Liver (tissue), 9 donors: Measurements from ENCODE around the gene TM7SF3. TPM values are rescaled to one million over a fixed set of nuclear protein-coding genes. Genes with fewer than 3 reads are reported as not detected.

Source experiments
- DNase-seq: peaks from one replicate; pipeline ENCODE4 v3.0.0-alpha.2; 2017; ENCODE audit warnings: low spot score
- H3K27ac ChIP-seq, 2 donors: one replicate each; pipeline ENCODE4 v1.7.0; 2013; ENCODE audit warnings: inconsistent platforms in 2 of 2, low read length in 2 of 2, control low read depth in 1 of 2, low read depth in 1 of 2, mild to moderate bottlenecking in 1 of 2
- H3K27me3 ChIP-seq, 4 donors: one replicate each; pipeline versions ENCODE4 v1.6.1 to v1.7.0; 2013; ENCODE audit warnings: low read length in 3 of 4, inconsistent platforms in 1 of 4, mild to moderate bottlenecking in 1 of 4, moderate library complexity in 1 of 4; ENCODE audit not compliant: control insufficient read depth in 4 of 4, insufficient read depth in 4 of 4
- H3K36me3 ChIP-seq, 4 donors: one replicate each; pipeline versions ENCODE4 v1.6.1 to v1.7.0; 2013; ENCODE audit warnings: low read length in 3 of 4, mild to moderate bottlenecking in 3 of 4, low read depth in 1 of 4, moderate library complexity in 1 of 4; ENCODE audit not compliant: control insufficient read depth in 4 of 4, insufficient read depth in 3 of 4
- H3K4me1 ChIP-seq, 4 donors: one replicate each; pipeline versions ENCODE4 v1.6.1 to v1.7.0; 2013; ENCODE audit warnings: low read length in 3 of 4, mild to moderate bottlenecking in 3 of 4, moderate library complexity in 1 of 4; ENCODE audit not compliant: control insufficient read depth in 4 of 4, insufficient read depth in 4 of 4
- H3K4me3 ChIP-seq, 3 donors: one replicate each; pipeline versions ENCODE4 v1.6.1 to v1.7.0; 2013; ENCODE audit warnings: low read length in 3 of 3, control low read depth in 1 of 3, low read depth in 1 of 3, mild to moderate bottlenecking in 1 of 3
- H3K9ac ChIP-seq, 2 donors: one replicate each; pipeline ENCODE4 v1.7.0; 2013; ENCODE audit warnings: low read length in 2 of 2, mild to moderate bottlenecking in 2 of 2, moderate library complexity in 2 of 2, control low read depth in 1 of 2, low read depth in 1 of 2
- H3K9me3 ChIP-seq, 4 donors: one replicate each; pipeline versions ENCODE4 v1.6.1 to v1.7.0; 2013; ENCODE audit warnings: low read length in 3 of 4; ENCODE audit not compliant: control insufficient read depth in 4 of 4
- EGR1 ChIP-seq, 2 donors: IDR thresholded peaks; 2 replicates each; pipeline ENCODE4 v1.6.1; 2016 to 2018; ENCODE audit warnings: antibody characterized with exemption in 2 of 2, low read depth in 2 of 2
- FOXA1 ChIP-seq: IDR thresholded peaks from 2 replicates; pipeline ENCODE4 v1.6.1; 2016; ENCODE audit warnings: antibody characterized with exemption
- FOXA2 ChIP-seq: IDR thresholded peaks from 2 replicates; pipeline ENCODE4 v1.6.1; 2016; ENCODE audit warnings: antibody characterized with exemption
- GABPA ChIP-seq, 2 donors: IDR thresholded peaks in 1 of 2; conservative IDR thresholded peaks in 1 of 2; 2 replicates each; pipeline ENCODE4 v1.6.1; 2016; ENCODE audit warnings: antibody characterized with exemption in 2 of 2, mild to moderate bottlenecking in 1 of 2, moderate library complexity in 1 of 2
- HNF4A ChIP-seq, 2 donors: conservative IDR thresholded peaks; 2 replicates each; pipeline ENCODE4 v1.6.1; 2016; ENCODE audit warnings: antibody characterized with exemption in 2 of 2, mild to moderate bottlenecking in 2 of 2
- HNF4G ChIP-seq: IDR thresholded peaks from 2 replicates; pipeline ENCODE4 v1.6.1; 2016; ENCODE audit warnings: antibody characterized with exemption
- NR2F2 ChIP-seq: IDR thresholded peaks from 2 replicates; pipeline ENCODE4 v1.6.1; 2016; ENCODE audit warnings: antibody characterized with exemption
- RAD21 ChIP-seq, 2 donors: IDR thresholded peaks; 2 replicates each; pipeline ENCODE4 v1.6.1; 2016; ENCODE audit warnings: antibody characterized with exemption in 2 of 2, mild to moderate bottlenecking in 2 of 2
- RXRA ChIP-seq, 2 donors: IDR thresholded peaks; 2 replicates each; pipeline ENCODE4 v1.6.1; 2017 to 2018; ENCODE audit warnings: antibody characterized with exemption in 2 of 2, mild to moderate bottlenecking in 1 of 2
- TAF1 ChIP-seq: conservative IDR thresholded peaks from 2 replicates; pipeline ENCODE4 v1.6.1; 2016; ENCODE audit warnings: antibody characterized with exemption, mild to moderate bottlenecking
- YY1 ChIP-seq: IDR thresholded peaks from 2 replicates; pipeline ENCODE4 v1.6.1; 2016; ENCODE audit warnings: antibody characterized with exemption, mild to moderate bottlenecking
- WGBS: extraction: QIAGEN DNeasy Blood & Tissue Kit; methylation state at CpG from one replicate; pipeline ENCODE4 v1.1.7; 2013; 5-methylcytosine and 5-hydroxymethylcytosine counted together
- polyA plus RNA-seq, 2 donors: library from polyadenylated mRNA; stranded (reverse) in 1 of 2; unstranded in 1 of 2; fragments of 200-250 nt in 1 of 2; fragments of >200 nt in 1 of 2; fragmentation: Nextera tagmentation in 1 of 2; extraction: Ambion mirVana in 1 of 2; gene quantifications; one replicate each; pipeline versions ENCODE4 v1.2.1 to v1.2.3, GENCODE V29; 2013 to 2015
- total RNA-seq, 2 donors: library from RNA; depleted of rRNA; stranded (reverse); fragments of >200 nt; gene quantifications; one replicate each; pipeline ENCODE4 v1.2.3, GENCODE V29; 2014
- TF ChIP-seq, protein P1 (sequence below): IDR thresholded peaks from 2 replicates; pipeline ENCODE4 v1.6.1; 2016; ENCODE audit warnings: antibody characterized with exemption, mild to moderate bottlenecking
- TF ChIP-seq, protein P2 (sequence below): IDR thresholded peaks from 2 replicates; pipeline ENCODE4 v1.6.1; 2016; ENCODE audit warnings: antibody characterized with exemption
- TF ChIP-seq, protein P3 (sequence below): fragments of 150-350 bp; IDR thresholded peaks from 2 replicates; pipeline ENCODE4 v1.5.1; 2017; ENCODE audit warnings: improper control_type of control experiment, low read depth, low read length; ENCODE audit not compliant: missing input control
- donor health status: healthy.
- donor health status: healthy.
- donor health status: healthy.
- donor health status: healthy.
- donor health status: healthy.

The TM7SF3 gene
- total and polyA plus RNA-seq, 4 donors = 21.5 to 60.8 (median 44.6) TPM

DNA sequence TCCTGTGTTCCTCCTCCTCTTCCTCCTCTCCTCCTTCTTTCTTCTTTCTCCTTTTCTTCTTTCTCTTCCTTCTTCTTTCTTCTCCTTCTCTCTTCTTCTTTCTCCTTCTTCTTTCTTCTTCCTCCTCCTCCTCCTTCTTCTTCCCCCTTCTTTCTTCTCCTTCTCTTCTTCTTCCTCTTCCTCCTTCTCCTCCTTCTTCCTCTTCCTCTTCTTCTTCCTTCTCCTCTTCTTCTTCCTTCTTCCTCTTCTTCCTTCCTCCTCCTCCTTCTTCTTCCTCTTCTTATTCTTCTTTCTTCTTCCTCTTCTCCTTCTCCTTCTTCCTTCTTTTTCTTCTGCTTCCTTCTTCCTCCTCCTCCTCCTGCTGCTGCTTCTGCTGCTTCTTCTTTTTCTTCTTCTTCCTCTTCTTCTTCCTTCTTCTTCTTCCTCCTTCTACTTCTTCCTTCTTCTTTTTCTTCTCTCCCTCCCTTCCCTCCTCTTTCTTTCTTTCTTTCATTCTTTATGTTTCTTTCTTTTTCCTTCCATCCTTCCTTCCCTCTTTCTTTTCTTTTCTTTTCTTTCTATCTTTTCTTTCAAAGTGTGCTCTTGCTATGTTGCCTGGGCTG lies 49.2 kb upstream of the TM7SF3 start:
- H3K36me3 ChIP-seq = no peaks in the 10 kb centered on the region
- no peak overlapping the region for H3K9ac ChIP-seq
- no peak for DNase-seq
- H3K27ac ChIP-seq = no peak overlapping the region
- TF ChIP-seq, protein P1, sequence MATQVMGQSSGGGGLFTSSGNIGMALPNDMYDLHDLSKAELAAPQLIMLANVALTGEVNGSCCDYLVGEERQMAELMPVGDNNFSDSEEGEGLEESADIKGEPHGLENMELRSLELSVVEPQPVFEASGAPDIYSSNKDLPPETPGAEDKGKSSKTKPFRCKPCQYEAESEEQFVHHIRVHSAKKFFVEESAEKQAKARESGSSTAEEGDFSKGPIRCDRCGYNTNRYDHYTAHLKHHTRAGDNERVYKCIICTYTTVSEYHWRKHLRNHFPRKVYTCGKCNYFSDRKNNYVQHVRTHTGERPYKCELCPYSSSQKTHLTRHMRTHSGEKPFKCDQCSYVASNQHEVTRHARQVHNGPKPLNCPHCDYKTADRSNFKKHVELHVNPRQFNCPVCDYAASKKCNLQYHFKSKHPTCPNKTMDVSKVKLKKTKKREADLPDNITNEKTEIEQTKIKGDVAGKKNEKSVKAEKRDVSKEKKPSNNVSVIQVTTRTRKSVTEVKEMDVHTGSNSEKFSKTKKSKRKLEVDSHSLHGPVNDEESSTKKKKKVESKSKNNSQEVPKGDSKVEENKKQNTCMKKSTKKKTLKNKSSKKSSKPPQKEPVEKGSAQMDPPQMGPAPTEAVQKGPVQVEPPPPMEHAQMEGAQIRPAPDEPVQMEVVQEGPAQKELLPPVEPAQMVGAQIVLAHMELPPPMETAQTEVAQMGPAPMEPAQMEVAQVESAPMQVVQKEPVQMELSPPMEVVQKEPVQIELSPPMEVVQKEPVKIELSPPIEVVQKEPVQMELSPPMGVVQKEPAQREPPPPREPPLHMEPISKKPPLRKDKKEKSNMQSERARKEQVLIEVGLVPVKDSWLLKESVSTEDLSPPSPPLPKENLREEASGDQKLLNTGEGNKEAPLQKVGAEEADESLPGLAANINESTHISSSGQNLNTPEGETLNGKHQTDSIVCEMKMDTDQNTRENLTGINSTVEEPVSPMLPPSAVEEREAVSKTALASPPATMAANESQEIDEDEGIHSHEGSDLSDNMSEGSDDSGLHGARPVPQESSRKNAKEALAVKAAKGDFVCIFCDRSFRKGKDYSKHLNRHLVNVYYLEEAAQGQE = no peak
- TF ChIP-seq, protein P2, sequence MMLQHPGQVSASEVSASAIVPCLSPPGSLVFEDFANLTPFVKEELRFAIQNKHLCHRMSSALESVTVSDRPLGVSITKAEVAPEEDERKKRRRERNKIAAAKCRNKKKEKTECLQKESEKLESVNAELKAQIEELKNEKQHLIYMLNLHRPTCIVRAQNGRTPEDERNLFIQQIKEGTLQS = no peak
- TF ChIP-seq, protein P3, sequence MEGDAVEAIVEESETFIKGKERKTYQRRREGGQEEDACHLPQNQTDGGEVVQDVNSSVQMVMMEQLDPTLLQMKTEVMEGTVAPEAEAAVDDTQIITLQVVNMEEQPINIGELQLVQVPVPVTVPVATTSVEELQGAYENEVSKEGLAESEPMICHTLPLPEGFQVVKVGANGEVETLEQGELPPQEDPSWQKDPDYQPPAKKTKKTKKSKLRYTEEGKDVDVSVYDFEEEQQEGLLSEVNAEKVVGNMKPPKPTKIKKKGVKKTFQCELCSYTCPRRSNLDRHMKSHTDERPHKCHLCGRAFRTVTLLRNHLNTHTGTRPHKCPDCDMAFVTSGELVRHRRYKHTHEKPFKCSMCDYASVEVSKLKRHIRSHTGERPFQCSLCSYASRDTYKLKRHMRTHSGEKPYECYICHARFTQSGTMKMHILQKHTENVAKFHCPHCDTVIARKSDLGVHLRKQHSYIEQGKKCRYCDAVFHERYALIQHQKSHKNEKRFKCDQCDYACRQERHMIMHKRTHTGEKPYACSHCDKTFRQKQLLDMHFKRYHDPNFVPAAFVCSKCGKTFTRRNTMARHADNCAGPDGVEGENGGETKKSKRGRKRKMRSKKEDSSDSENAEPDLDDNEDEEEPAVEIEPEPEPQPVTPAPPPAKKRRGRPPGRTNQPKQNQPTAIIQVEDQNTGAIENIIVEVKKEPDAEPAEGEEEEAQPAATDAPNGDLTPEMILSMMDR = no peak
- no peak for TF ChIP-seq FOXA1
- no peak for TF ChIP-seq HNF4G
- no peak for TF ChIP-seq FOXA2
- TF ChIP-seq NR2F2 = no peak
- TF ChIP-seq HNF4A (conservative IDR thresholded peaks at IDR 0.05) = no peak
- TF ChIP-seq TAF1 = no peak
- TF ChIP-seq YY1 = no peak
- H3K4me1 ChIP-seq = peaks cover 0 to 2% (median 0%) of the 10 kb centered on the region in 4 donors
- H3K9me3 ChIP-seq = no peaks in the 10 kb centered on the region
- no peak overlapping the region for H3K4me3 ChIP-seq
- H3K27me3 ChIP-seq = no peaks in the 10 kb centered on the region

DNA sequence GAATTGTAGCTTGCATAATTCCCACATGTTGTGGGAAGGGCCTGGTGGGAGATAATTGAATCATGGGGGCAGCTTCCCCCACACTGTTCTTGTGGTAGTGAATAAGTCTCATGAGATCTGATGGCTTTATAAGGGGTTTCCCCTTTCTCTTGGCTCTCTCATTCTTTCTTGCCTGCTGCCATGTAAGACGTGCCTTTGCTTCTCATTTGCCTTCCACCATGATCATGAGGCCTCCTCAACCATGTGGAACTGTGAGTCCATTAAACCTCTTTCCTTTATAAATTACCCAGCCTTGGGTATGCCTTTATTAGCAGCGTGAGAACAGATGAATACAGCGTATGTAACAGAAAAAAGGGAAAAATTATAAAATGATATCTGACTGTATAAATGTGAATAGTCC lies 47.1 kb upstream of the TM7SF3 start:
- no peak for DNase-seq
- Histone ChIP-seq H3K9ac (no peak overlapping the region), H3K4me3 (no peak overlapping the region), H3K4me1 (peaks cover 0 to 2% (median 0%) of the 10 kb centered on the region in 4 donors), H3K9me3 (no peaks in the 10 kb centered on the region), H3K27me3 (no peaks in the 10 kb centered on the region), H3K36me3 (no peaks in the 10 kb centered on the region), H3K27ac (no peak overlapping the region)
- no peak for TF ChIP-seq HNF4A (conservative IDR thresholded peaks at IDR 0.05)
- no peak for TF ChIP-seq RXRA (IDR thresholded peaks at IDR 0.05)
- TF ChIP-seq GABPA (IDR thresholded peaks at IDR 0.05 in 1 of 2, conservative IDR thresholded peaks at IDR 0.05 in 1 of 2) = no peak
- TF ChIP-seq TAF1 = no peak
- TF ChIP-seq, protein P1 = no peak
- TF ChIP-seq, protein P3 = no peak
- no peak for TF ChIP-seq RAD21 (IDR thresholded peaks at IDR 0.05)
- TF ChIP-seq EGR1 (IDR thresholded peaks at IDR 0.05; ENCODE audit: low read depth in 2 of 2) = no peak
- no peak for TF ChIP-seq NR2F2
- TF ChIP-seq FOXA1 = no peak
- WGBS = 91% methylated on average over 3 of the region's 3 CpGs
